Stimulated activated CD8-positive, alpha-beta memory T cell treated with anti-CD3 and anti-CD28 coated beads, Interleukin-12 subunit alpha, Interleukin-12 subunit beta, amount 100 ng/mL, for 24 hours (primary cell): ENCODE results near the gene C2orf92.

ENCODE experiments used
- DNase-seq: peaks from one replicate; pipeline ENCODE4 v3.0.0-alpha.2; 2020; ENCODE audit errors: extremely low read depth

Gene C2orf92

GRCh38 chr2:97745474-97746174, 76.1 kb downstream of the C2orf92 start:
- DNase-seq: no peak

- DNase-seq: no peak
Observed at GRCh38 chr2:97747285-97747684, 77.8 kb downstream of the C2orf92 start.

GRCh38 chr2:97747716-97748115, 78.2 kb downstream of the C2orf92 start:
- DNase-seq: no peak

- DNase-seq: no peak
Observed at GRCh38 chr2:97749581-97749980, 80.1 kb downstream of the C2orf92 start.

- DNase-seq: no peak
Observed at GRCh38 chr2:97750017-97750416, 80.5 kb downstream of the C2orf92 start.

GRCh38 chr2:97751752-97752151, 82.2 kb downstream of the C2orf92 start:
- DNase-seq: no peak
